Sciatic nerve (tissue), 2 donors: ENCODE measurements around the gene ANO2. TPM values are rescaled to one million over a fixed set of nuclear protein-coding genes. Genes with fewer than 3 reads are reported as not detected.
A peak's percentile ranks its signal among the peaks of the same experiment; 100 is the strongest.
"Not testable (repeated sequence)": the region's sequence is repeated elsewhere in the genome, so short reads cannot be mapped to it uniquely, and the experiment has no call there.

Experiments
- ATAC-seq: fragments of 200-7000 bp; cut with Tn5 transposase; one replicate; pipeline ENCODE4 v1.9.1; 2020; ENCODE audit warnings: mild to moderate bottlenecking, moderate library complexity
- DNase-seq: peaks from one replicate; pipeline ENCODE4 v3.0.0-alpha.2; 2020; ENCODE audit warnings: low spot score
- intact Hi-C: fragments of 100-400 bp; cut with DNase I; formaldehyde crosslinking; loops from one replicate; pipeline ENCODE4 v1.14.2; 2022
- total RNA-seq: library from RNA; stranded (reverse); fragmentation: NEBNext Ultra II Directional; extraction: Animal tissue kit (Norgen Biotek cat#: 25700); gene quantifications from one replicate; pipeline ENCODE4 v1.2.1, GENCODE V29; 2021
- donor health status: DM: no; HTN: no; CAD: no.
- donor health status: DM: no; HTN: no; CAD: no.

Gene ANO2
- total RNA-seq, 1 donor from 2014 or later, result 30.4 TPM

GRCh38 chr12:5901416-5901815 is 43.6 kb downstream of the ANO2 start:
- DNase-seq (no peak), ATAC-seq (no peak)
- intact Hi-C loops, result no loop called here

- no peak for DNase-seq
- intact Hi-C loops, result no loop called here
Observed at GRCh38 chr12:5900533-5901205, 44.4 kb downstream of the ANO2 start.

GRCh38 chr12:5900076-5900475 is 45.0 kb downstream of the ANO2 start:
- DNase-seq (no peak), ATAC-seq (no peak)
- intact Hi-C loops, result no loop called here

More at GRCh38 chr12:5900533-5901205, 44.4 kb downstream of the ANO2 start:
- ATAC-seq, result peak; percentile 44

- ATAC-seq (no peak), DNase-seq (no peak)
- intact Hi-C loops, result no loop called here
Observed at GRCh38 chr12:5899675-5900074, 45.4 kb downstream of the ANO2 start.

GRCh38 chr12:5898874-5899273 is 46.2 kb downstream of the ANO2 start:
- DNase-seq (no peak), ATAC-seq (no peak)
- intact Hi-C loops, result no loop called here

- ATAC-seq, result no peak
- intact Hi-C loops, result no loop called here
Observed at GRCh38 chr12:5889381-5890047, 55.5 kb downstream of the ANO2 start.

GRCh38 chr12:5888816-5889315 is 56.2 kb downstream of the ANO2 start:
- DNase-seq (no peak), ATAC-seq (no peak)
- intact Hi-C loops, result no loop called here

More at GRCh38 chr12:5889381-5890047, 55.5 kb downstream of the ANO2 start:
- DNase-seq, result no peak

GRCh38 chr12:5887819-5888218 is 57.2 kb downstream of the ANO2 start:
- intact Hi-C loops, DNase-seq, ATAC-seq: not testable (repeated sequence)

GRCh38 chr12:5884866-5885265 is 60.2 kb downstream of the ANO2 start:
- intact Hi-C loops, result no loop called here
- DNase-seq (no peak), ATAC-seq (no peak)

- DNase-seq (no peak), ATAC-seq (no peak)
- intact Hi-C loops, result no loop called here
Observed at GRCh38 chr12:5884285-5884684, 60.8 kb downstream of the ANO2 start.

- peak; percentile 62 for ATAC-seq
- DNase-seq, result no peak
- intact Hi-C loops, result no loop called here
Observed at GRCh38 chr12:5882511-5883190, 62.4 kb downstream of the ANO2 start.

- DNase-seq, result no peak
- ATAC-seq, result no peak
Observed at GRCh38 chr12:5881666-5882065, 63.4 kb downstream of the ANO2 start.

GRCh38 chr12:5881101-5881606 is 63.9 kb downstream of the ANO2 start:
- ATAC-seq, result no peak
- intact Hi-C loops, result no loop called here
- no peak for DNase-seq

More at GRCh38 chr12:5881666-5882065, 63.4 kb downstream of the ANO2 start:
- intact Hi-C loops, result no loop called here

GRCh38 chr12:5875851-5876250 is 69.2 kb downstream of the ANO2 start:
- DNase-seq (no peak), ATAC-seq (no peak)
- intact Hi-C loops, result loop anchor here (10.0 kb wide), 1 partner anchor 131 kb away; no protein-coding TSS in a partner anchor

GRCh38 chr12:5874514-5874913 is 70.5 kb downstream of the ANO2 start:
- ATAC-seq, result no peak
- intact Hi-C loops, result loop anchor here (10.0 kb wide), 1 partner anchor 130 kb away; no protein-coding TSS in a partner anchor
- no peak for DNase-seq

- intact Hi-C loops, result loop anchor here (10.0 kb wide), 1 partner anchor 129 kb away; no protein-coding TSS in a partner anchor
- ATAC-seq (peak; percentile 66), DNase-seq (no peak)
Observed at GRCh38 chr12:5873281-5873919, 71.7 kb downstream of the ANO2 start.

- ATAC-seq (peak; percentile 26), DNase-seq (no peak)
- intact Hi-C loops, result loop anchor here (10.0 kb wide), 1 partner anchor 128 kb away; no protein-coding TSS in a partner anchor
Observed at GRCh38 chr12:5872745-5873144, 72.3 kb downstream of the ANO2 start.

- intact Hi-C loops, result loop anchor here (10.0 kb wide), 1 partner anchor 127 kb away; no protein-coding TSS in a partner anchor
- DNase-seq, result no peak
- no peak for ATAC-seq
Observed at GRCh38 chr12:5871741-5872140, 73.3 kb downstream of the ANO2 start.

- intact Hi-C loops, result loop anchor here (10.0 kb wide), 1 partner anchor 125 kb away; no protein-coding TSS in a partner anchor
- no peak for DNase-seq
- ATAC-seq, result no peak
Observed at GRCh38 chr12:5870183-5870582, 74.9 kb downstream of the ANO2 start.
